HG02759 (cell line): ENCODE measurements around the gene ZNF593.

ENCODE experiments used
- ATAC-seq: cut with Tn5 transposase; IDR thresholded peaks from one replicate; pipeline ENCODE4 v1.9.1; 2021; ENCODE audit warnings: mild to moderate bottlenecking, moderate library complexity; ENCODE audit not compliant: unreplicated experiment

Gene ZNF593

GRCh38 chr1:26145960-26146294 lies 23.8 kb upstream of the ZNF593 start:
- ATAC-seq, result no peak

- ATAC-seq, result no peak
Observed at GRCh38 chr1:26148887-26149286, 20.8 kb upstream of the ZNF593 start.

GRCh38 chr1:26153966-26154532 lies 15.7 kb upstream of the ZNF593 start:
- no peak for ATAC-seq

GRCh38 chr1:26154750-26155149 lies 15.0 kb upstream of the ZNF593 start:
- ATAC-seq, result no peak

GRCh38 chr1:26155370-26156284 lies 14.1 kb upstream of the ZNF593 start:
- no peak for ATAC-seq

GRCh38 chr1:26156285-26157038 lies 13.2 kb upstream of the ZNF593 start:
- no peak for ATAC-seq

GRCh38 chr1:26158271-26158907 lies 11.3 kb upstream of the ZNF593 start:
- no peak for ATAC-seq

- no peak for ATAC-seq
Observed at GRCh38 chr1:26158908-26159742, 10.6 kb upstream of the ZNF593 start, which contains the start of gene FAM110D. FAM110D (plus strand) TSS chr1:26159079; CDS start chr1:26161292, 2,213 bp downstream.

- no peak for ATAC-seq
Observed at GRCh38 chr1:26159743-26160039, 10.0 kb upstream of the ZNF593 start.

GRCh38 chr1:26160527-26161414 lies 8.9 kb upstream of the ZNF593 start:
- no peak for ATAC-seq

GRCh38 chr1:26161415-26162219 lies 8.1 kb upstream of the ZNF593 start:
- no peak for ATAC-seq

- no peak for ATAC-seq
Observed at GRCh38 chr1:26162220-26162709, 7.4 kb upstream of the ZNF593 start.

GRCh38 chr1:26163684-26164035 lies 6.0 kb upstream of the ZNF593 start:
- no peak for ATAC-seq

- peak; percentile 44 for ATAC-seq
Observed at GRCh38 chr1:26164036-26164860, 5.5 kb upstream of the ZNF593 start.

GRCh38 chr1:26164861-26165842 lies 4.6 kb upstream of the ZNF593 start:
- ATAC-seq, result no peak

- no peak for ATAC-seq
Observed at GRCh38 chr1:26166719-26167281, 2.9 kb upstream of the ZNF593 start.
